Fibroblast of mammary gland (primary cell): ENCODE measurements around the gene CHN2.

Experiments used
- DNase-seq: peaks from one replicate; pipeline ENCODE4 v3.0.0-alpha.2; 2010; ENCODE audit warnings: low read depth
- H3K4me3 ChIP-seq: 2 replicates; pipeline ENCODE4 v1.5.1; 2011; ENCODE audit warnings: low read depth, mild to moderate bottlenecking, low read length, moderate library complexity; ENCODE audit not compliant: control insufficient read depth
- CTCF ChIP-seq: conservative IDR thresholded peaks from 2 replicates; pipeline ENCODE4 v1.5.1; 2011; ENCODE audit warnings: low read depth, low read length, inconsistent platforms; ENCODE audit not compliant: control insufficient read depth, insufficient read depth

Gene CHN2

GRCh38 chr7:29335188-29336083 lies 140.9 kb downstream of the CHN2 start:
- H3K4me3 ChIP-seq: no peak overlapping the region
- TF ChIP-seq CTCF: no peak

GRCh38 chr7:29337546-29338116 lies 143.1 kb downstream of the CHN2 start:
- TF ChIP-seq CTCF: no peak
- DNase-seq: no peak

More at GRCh38 chr7:29335188-29336083, 140.9 kb downstream of the CHN2 start:
- DNase-seq: no peak

GRCh38 chr7:29340696-29341095 lies 146.1 kb downstream of the CHN2 start:
- H3K4me3 ChIP-seq: no peak overlapping the region
- no peak for DNase-seq
- TF ChIP-seq CTCF: no peak

More at GRCh38 chr7:29337546-29338116, 143.1 kb downstream of the CHN2 start:
- H3K4me3 ChIP-seq: no peak overlapping the region

GRCh38 chr7:29341156-29341555 lies 146.6 kb downstream of the CHN2 start:
- no peak for DNase-seq
- TF ChIP-seq CTCF: no peak
- no peak overlapping the region for H3K4me3 ChIP-seq

- DNase-seq: no peak
- no peak overlapping the region for H3K4me3 ChIP-seq
- TF ChIP-seq CTCF: no peak
These were observed 148.2 kb downstream of the CHN2 start for GRCh38 chr7:29342761-29343160.

GRCh38 chr7:29343399-29343798 lies 148.8 kb downstream of the CHN2 start:
- H3K4me3 ChIP-seq: no peak overlapping the region
- no peak for DNase-seq
- no peak for TF ChIP-seq CTCF
